Bronchial epithelial cell (primary cell): ENCODE data around the gene ISG20L2. TPM values are rescaled to one million over a fixed set of nuclear protein-coding genes. Genes with fewer than 3 reads are reported as not detected.
A peak's percentile ranks its signal among the peaks of the same experiment; 100 is the strongest.

ENCODE experiments used
- DNase-seq: peaks from one replicate; pipeline ENCODE4 v3.0.0-alpha.2; 2010; ENCODE audit warnings: low read depth
- FAIRE-seq: peaks from 2 replicates; lab custom pipeline; 2011; peaks lifted over from hg19 to GRCh38; lab: Jason Lieb, UNC
- H3K27me3 ChIP-seq: 2 replicates; pipeline ENCODE4 v1.5.1; 2011; ENCODE audit warnings: low read length; ENCODE audit not compliant: control insufficient read depth, insufficient read depth
- H3K36me3 ChIP-seq: 2 replicates; pipeline ENCODE4 v1.5.1; 2011; ENCODE audit warnings: low read length; ENCODE audit not compliant: control insufficient read depth, insufficient read depth
- H3K4me3 ChIP-seq: 2 replicates; pipeline ENCODE4 v1.5.1; 2011; ENCODE audit warnings: mild to moderate bottlenecking, low read depth, low read length, control low read depth
- total RNA-seq: library from RNA; depleted of rRNA; stranded (reverse); fragments of >200 nt; gene quantifications from 2 replicates; pipeline ENCODE4 v1.2.1, GENCODE V29; 2014
- TF ChIP-seq, protein P1 (sequence below): IDR thresholded peaks from 2 replicates; pipeline ENCODE4 v1.5.1; 2011; ENCODE audit warnings: mild to moderate bottlenecking, moderate library complexity, low read length, control low read depth, inconsistent platforms; ENCODE audit not compliant: insufficient read depth, severe bottlenecking

The ISG20L2 gene
- total RNA-seq, 1 donor from 2014 or later = 7.9 TPM

DNA sequence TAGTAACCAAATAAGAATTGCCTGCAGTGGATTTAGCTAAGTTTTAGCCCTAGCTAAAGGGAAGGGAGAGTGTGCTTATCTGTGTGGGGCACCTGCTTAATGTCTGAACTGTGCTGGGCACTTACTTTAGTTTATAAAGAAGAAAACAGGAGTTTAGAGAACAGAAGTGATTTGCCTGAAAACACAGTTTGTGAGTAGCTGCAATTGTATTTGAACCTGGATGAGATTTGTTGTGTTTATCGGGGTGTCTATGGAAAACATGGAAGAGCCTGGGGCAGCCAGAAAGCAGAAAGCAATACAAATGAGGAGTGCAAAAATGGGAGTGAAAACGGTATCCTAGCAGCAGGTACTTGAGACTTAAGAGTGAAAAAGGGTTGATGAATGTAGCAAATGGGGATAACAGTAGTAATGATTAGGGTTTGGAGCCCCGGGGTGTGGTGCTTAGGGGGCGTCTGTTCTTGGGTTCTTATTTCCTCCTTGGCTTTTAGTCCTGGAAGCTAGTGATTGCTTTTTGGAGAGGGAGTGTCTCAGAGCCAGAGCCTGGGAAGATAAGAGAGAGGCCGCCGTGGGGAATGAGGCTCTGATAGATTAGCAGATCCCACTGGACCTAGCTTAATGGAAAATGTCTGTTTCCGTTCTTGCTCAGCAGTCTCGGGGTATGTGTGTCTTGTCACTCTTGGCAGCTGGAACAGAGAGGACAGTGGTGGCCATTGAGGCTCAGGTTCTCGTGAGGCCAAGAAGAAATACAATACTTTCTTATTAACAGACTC is 44.3 kb upstream of the ISG20L2 start:
- Histone ChIP-seq H3K36me3 (peaks cover 6% of the 10 kb centered on the region), H3K27me3 (no peaks in the 10 kb centered on the region), H3K4me3 (no peak overlapping the region)
- DNase-seq (no peak), FAIRE-seq (no peak)
- TF ChIP-seq, protein P1, sequence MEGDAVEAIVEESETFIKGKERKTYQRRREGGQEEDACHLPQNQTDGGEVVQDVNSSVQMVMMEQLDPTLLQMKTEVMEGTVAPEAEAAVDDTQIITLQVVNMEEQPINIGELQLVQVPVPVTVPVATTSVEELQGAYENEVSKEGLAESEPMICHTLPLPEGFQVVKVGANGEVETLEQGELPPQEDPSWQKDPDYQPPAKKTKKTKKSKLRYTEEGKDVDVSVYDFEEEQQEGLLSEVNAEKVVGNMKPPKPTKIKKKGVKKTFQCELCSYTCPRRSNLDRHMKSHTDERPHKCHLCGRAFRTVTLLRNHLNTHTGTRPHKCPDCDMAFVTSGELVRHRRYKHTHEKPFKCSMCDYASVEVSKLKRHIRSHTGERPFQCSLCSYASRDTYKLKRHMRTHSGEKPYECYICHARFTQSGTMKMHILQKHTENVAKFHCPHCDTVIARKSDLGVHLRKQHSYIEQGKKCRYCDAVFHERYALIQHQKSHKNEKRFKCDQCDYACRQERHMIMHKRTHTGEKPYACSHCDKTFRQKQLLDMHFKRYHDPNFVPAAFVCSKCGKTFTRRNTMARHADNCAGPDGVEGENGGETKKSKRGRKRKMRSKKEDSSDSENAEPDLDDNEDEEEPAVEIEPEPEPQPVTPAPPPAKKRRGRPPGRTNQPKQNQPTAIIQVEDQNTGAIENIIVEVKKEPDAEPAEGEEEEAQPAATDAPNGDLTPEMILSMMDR = no peak

DNA sequence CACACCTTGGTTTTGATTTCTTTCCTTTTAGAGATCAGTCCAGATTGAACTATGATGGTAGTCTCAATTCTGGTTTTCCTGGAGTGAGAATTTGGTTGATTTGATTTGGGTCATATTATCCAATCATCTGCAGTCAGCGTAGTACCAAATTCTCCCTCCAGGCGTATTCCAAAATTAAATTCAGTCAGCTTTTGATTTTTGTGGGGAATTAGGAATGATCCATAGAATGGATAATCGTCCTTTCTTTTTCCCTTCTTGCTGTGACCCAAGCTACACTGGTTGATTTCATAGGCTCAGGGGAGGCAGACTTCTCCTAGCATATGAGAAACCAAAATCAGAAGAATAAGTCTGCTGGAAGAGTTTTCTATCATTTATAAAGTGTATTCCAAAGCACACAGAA is 43.7 kb upstream of the ISG20L2 start:
- Histone ChIP-seq H3K4me3 (no peak overlapping the region), H3K36me3 (peaks cover 6% of the 10 kb centered on the region), H3K27me3 (no peaks in the 10 kb centered on the region)
- TF ChIP-seq, protein P1 = no peak
- no peak for DNase-seq
- no peak for FAIRE-seq

DNA sequence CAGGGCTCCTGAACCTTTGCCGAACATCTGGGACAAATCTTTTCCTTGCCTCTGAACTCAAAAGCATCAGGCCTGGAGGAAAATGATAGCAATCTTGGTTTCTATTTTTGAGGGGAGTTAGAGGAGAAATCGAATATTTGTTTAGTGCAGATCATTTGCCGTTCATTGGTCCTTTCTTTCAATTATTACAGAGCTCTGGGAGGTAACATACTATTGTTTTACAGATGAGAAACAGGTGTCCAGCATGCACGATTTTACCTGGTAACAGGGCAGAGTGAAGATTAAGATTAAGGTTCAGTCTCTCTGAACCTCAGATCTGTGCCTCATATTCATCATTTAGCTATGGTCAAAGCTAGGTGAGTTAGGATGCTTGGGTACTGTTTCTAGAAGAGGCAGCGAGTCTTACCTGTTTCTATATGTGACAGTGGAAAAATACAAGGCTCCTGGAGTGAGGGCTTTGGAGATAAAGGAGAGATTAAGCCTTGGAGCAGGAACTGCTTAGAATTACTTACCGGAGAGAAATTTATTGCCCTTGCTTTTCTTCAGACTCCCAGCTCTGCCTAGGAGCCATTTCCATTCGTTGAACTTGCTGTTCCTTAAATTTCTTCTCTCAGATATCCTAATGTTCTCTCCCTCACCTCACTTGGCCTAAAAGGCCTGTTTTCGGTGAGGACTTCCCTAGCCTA is 40.2 kb upstream of the ISG20L2 start:
- H3K36me3 ChIP-seq = peaks cover 6% of the 10 kb centered on the region
- TF ChIP-seq, protein P1 = no peak
- DNase-seq (no peak), FAIRE-seq (no peak)
- peak overlapping the region; percentile 95 for H3K4me3 ChIP-seq
- H3K27me3 ChIP-seq = no peaks in the 10 kb centered on the region

DNA sequence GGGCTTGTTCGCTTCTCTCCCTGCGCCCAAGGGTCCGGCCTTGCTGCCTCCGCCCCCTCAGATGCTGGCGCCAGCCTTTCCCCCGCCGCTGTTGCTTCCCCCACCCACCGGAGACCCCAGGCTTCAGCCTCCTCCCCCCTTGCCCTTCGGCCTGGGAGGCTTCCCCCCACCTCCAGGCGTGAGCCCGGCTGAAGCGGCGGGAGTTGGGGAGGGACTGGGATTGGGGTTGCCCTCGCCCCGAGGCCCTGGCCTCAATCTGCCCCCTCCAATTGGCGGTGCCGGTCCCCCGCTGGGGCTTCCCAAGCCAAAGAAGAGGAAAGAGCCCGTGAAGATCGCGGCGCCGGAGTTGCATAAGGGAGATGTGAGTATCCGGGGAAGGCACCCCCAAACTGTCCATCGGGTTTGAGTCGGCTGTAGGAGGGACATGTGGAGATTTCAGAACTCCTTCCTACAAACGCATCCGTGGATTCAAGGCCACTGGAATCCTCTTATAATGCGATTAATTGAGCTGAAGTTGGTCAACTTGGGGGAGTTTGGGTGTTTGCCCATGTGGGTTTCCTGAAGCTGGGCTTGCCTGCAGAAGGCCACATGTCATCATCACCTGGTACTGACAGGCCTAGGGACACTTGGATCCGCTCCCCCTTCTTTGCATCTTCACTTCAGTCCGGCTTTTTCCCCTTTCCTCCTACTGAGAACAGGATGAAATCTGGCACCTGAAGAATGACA is 39.5 kb upstream of the ISG20L2 start:
- no peak for DNase-seq
- FAIRE-seq = no peak
- TF ChIP-seq, protein P1 = no peak
- Histone ChIP-seq H3K36me3 (peaks cover 4% of the 10 kb centered on the region), H3K27me3 (no peaks in the 10 kb centered on the region), H3K4me3 (peak overlapping the region; percentile 95)

DNA sequence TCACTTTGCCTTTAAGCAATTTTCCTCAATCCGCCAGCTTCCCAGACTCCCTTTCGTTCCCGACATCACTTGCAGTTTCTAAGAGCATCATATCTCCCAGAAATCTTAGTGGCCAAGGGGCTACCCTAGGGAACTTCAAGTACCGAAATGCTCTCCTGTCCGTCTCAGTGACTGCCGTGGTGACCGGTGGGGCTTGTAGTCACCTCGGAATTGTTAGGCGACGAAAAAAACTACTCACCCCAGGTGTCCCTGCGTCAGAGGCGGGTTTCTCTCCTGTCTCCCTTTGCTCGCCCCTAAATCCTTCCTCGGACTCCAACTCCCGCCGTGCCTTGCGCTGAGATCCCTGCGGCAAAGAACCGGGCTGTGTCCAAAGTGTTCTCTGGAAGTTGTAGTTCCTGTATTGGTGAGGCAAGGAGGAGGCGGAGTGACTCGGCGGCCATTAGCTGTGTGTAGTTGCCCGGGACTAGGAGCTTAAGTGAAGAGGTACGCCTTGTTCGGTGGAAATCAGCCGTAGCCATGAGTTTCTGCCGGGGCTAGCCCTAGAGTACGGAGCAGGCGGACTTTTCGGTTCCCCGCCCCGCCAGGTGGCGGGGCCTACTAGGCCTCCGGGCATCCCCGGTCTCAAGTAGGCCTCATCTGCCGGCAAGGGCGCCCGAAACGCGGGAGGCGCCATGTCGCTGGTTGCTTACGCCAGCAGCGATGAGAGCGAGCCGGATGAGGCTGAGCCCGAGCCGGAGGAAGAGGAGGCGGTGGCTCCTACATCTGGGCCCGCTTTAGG is 38.7 kb upstream of the ISG20L2 start, which contains the start of gene PRCC:
Gene PRCC (plus strand): TSS at position 435 of the 778 bp plus-strand sequence. CDS start 237 bp downstream, at position 672.
- Histone ChIP-seq H3K4me3 (peak within 1 kb of the TSS; percentile 95), H3K36me3 (peaks cover 4% of the 10 kb centered on the region), H3K27me3 (no peaks in the 10 kb centered on the region)
- DNase-seq = peak; percentile 100
- FAIRE-seq = peak; percentile 91
- TF ChIP-seq, protein P1 = peak; percentile 4
